WTC11 (cell line): ENCODE measurements around the gene PARD3B. TPM values are rescaled to one million over a fixed set of nuclear protein-coding genes. Genes with fewer than 3 reads are reported as not detected.

Experiments used
- ATAC-seq: fragments of 200-7000 bp; cut with Tn5 transposase; 2 replicates; pipeline ENCODE4 v1.10.0; 2021; ENCODE audit warnings: mild to moderate bottlenecking, moderate library complexity
- CTCF ChIA-PET: fragments of 300-600 bp; sonication (Branson Sonifier 250); formaldehyde crosslinking; loops from one replicate; lab custom pipeline; 2021; ENCODE audit warnings: antibody characterized with exemption; lab: Charles Lee
- POLR2A ChIA-PET: fragments of 350-600 bp; sonication (Branson Sonifier 250); formaldehyde crosslinking; loops from one replicate; lab custom pipeline; 2021; ENCODE audit warnings: antibody characterized with exemption; lab: Charles Lee
- DNase-seq: peaks from one replicate; pipeline ENCODE4 v3.0.0; 2021; ENCODE audit warnings: low spot score
- H3K27ac Mint-ChIP-seq: 2 replicates; pipeline ENCODE4 v1.8.0; 2021; ENCODE audit warnings: mixed read lengths
- H3K27me3 Mint-ChIP-seq: 2 replicates; pipeline ENCODE4 v1.8.0; 2021; ENCODE audit warnings: low read depth, mild to moderate bottlenecking, moderate library complexity, mixed read lengths
- H3K36me3 Mint-ChIP-seq: 2 replicates; pipeline ENCODE4 v1.8.0; 2021; ENCODE audit warnings: mixed read lengths
- H3K4me1 Mint-ChIP-seq: 2 replicates; pipeline ENCODE4 v1.8.0; 2022; ENCODE audit warnings: mixed read lengths
- H3K4me3 Mint-ChIP-seq: 2 replicates; pipeline ENCODE4 v1.8.0; 2021; ENCODE audit warnings: mild to moderate bottlenecking, moderate library complexity, mixed read lengths
- H3K9me3 Mint-ChIP-seq: 2 replicates; pipeline ENCODE4 v1.8.0; 2021; ENCODE audit warnings: mixed read lengths
- ATF1 ChIP-seq: sonication (generic); formaldehyde crosslinking; IDR thresholded peaks from 2 replicates; pipeline ENCODE4 v1.8.1; 2023; ENCODE audit warnings: mild to moderate bottlenecking, moderate library complexity, missing genetic modification reagents
- ATF3 ChIP-seq: sonication (generic); formaldehyde crosslinking; conservative IDR thresholded peaks from 2 replicates; pipeline ENCODE4 v1.8.1; 2022; ENCODE audit warnings: mild to moderate bottlenecking, missing genetic modification reagents
- CREB1 ChIP-seq: sonication (generic); formaldehyde crosslinking; IDR thresholded peaks from 2 replicates; pipeline ENCODE4 v1.8.0; 2023; ENCODE audit warnings: mild to moderate bottlenecking, missing genetic modification reagents
- ELF4 ChIP-seq: sonication (generic); formaldehyde crosslinking; IDR thresholded peaks from 2 replicates; pipeline ENCODE4 v1.8.1; 2022; ENCODE audit warnings: low read depth, mild to moderate bottlenecking, moderate library complexity, missing genetic modification reagents
- ERG ChIP-seq: fragments of 250-450 bp; sonication (Bioruptor Pico); IDR thresholded peaks from 2 replicates; pipeline ENCODE4 v1.8.0; 2021; ENCODE audit warnings: mild to moderate bottlenecking
- ESRRA ChIP-seq: sonication (generic); formaldehyde crosslinking; IDR thresholded peaks from 2 replicates; pipeline ENCODE4 v1.8.1; 2022; ENCODE audit warnings: mild to moderate bottlenecking, missing genetic modification reagents, borderline replicate concordance
- FOXK1 ChIP-seq: sonication (generic); formaldehyde crosslinking; IDR thresholded peaks from 2 replicates; pipeline ENCODE4 v1.8.0; 2022; ENCODE audit warnings: mild to moderate bottlenecking, moderate library complexity, missing genetic modification reagents
- FOXP4 ChIP-seq: sonication (generic); formaldehyde crosslinking; IDR thresholded peaks from 2 replicates; pipeline ENCODE4 v1.8.0; 2022; ENCODE audit warnings: mild to moderate bottlenecking, missing genetic modification reagents
- MLX ChIP-seq: sonication (generic); formaldehyde crosslinking; IDR thresholded peaks from 2 replicates; pipeline ENCODE4 v1.8.1; 2023; ENCODE audit warnings: mild to moderate bottlenecking, missing genetic modification reagents, moderate library complexity
- NR1H2 ChIP-seq: sonication (generic); formaldehyde crosslinking; IDR thresholded peaks from 2 replicates; pipeline ENCODE4 v1.9.0; 2021; ENCODE audit warnings: mild to moderate bottlenecking, moderate library complexity, missing genetic modification reagents
- NR2C2 ChIP-seq: sonication (generic); formaldehyde crosslinking; IDR thresholded peaks from 2 replicates; pipeline ENCODE4 v1.8.0; 2022; ENCODE audit warnings: mild to moderate bottlenecking, missing genetic modification reagents
- OVOL2 ChIP-seq: fragments of 250-450 bp; sonication (Bioruptor Pico); IDR thresholded peaks from 2 replicates; pipeline ENCODE4 v1.9.0; 2021; ENCODE audit warnings: mild to moderate bottlenecking, borderline replicate concordance
- PRDM15 ChIP-seq: sonication (generic); formaldehyde crosslinking; IDR thresholded peaks from 2 replicates; pipeline ENCODE4 v1.8.0; 2022; ENCODE audit warnings: missing genetic modification reagents
- PRRX2 ChIP-seq: fragments of 250-450 bp; sonication (Bioruptor Pico); IDR thresholded peaks from 2 replicates; pipeline ENCODE4 v1.8.0; 2021; ENCODE audit warnings: mild to moderate bottlenecking
- RORB ChIP-seq: fragments of 250-450 bp; sonication (Bioruptor Pico); IDR thresholded peaks from 2 replicates; pipeline ENCODE4 v1.9.0; 2021; ENCODE audit warnings: mild to moderate bottlenecking
- TEAD4 ChIP-seq: sonication (generic); formaldehyde crosslinking; IDR thresholded peaks from 2 replicates; pipeline ENCODE4 v1.8.0; 2022; ENCODE audit warnings: mild to moderate bottlenecking, missing genetic modification reagents
- USF2 ChIP-seq: sonication (generic); formaldehyde crosslinking; IDR thresholded peaks from 2 replicates; pipeline ENCODE4 v1.8.1; 2023; ENCODE audit warnings: mild to moderate bottlenecking, missing genetic modification reagents, moderate library complexity
- ZBTB21 ChIP-seq: sonication (generic); formaldehyde crosslinking; IDR thresholded peaks from 2 replicates; pipeline ENCODE4 v1.8.1; 2023; ENCODE audit warnings: mild to moderate bottlenecking, missing genetic modification reagents, borderline replicate concordance
- ZNF232 ChIP-seq: sonication (generic); formaldehyde crosslinking; IDR thresholded peaks from 2 replicates; pipeline ENCODE4 v1.8.0; 2022; ENCODE audit warnings: mild to moderate bottlenecking, missing genetic modification reagents
- total RNA-seq: library from RNA; stranded (reverse); gene quantifications from 3 replicates; pipeline ENCODE4 v1.2.3, GENCODE V29; 2021

Gene PARD3B
- total RNA-seq, 1 experiment from 2014 or later, result 5.6 TPM

- ATAC-seq, result no peak
- no peak overlapping the region for H3K27ac Mint-ChIP-seq
These were observed 1098.2 kb downstream of the PARD3B start for GRCh38 chr2:205643391-205643885.

GRCh38 chr2:205644018-205644417 lies 1098.7 kb downstream of the PARD3B start:
- Mint-ChIP-seq H3K4me3 (no peak overlapping the region), H3K27me3 (no peaks in the 10 kb centered on the region; the same call in 1 of the 2 replicates), H3K36me3 (peaks cover 7% of the 10 kb centered on the region; the same call in 1 of the 2 replicates), H3K4me1 (peaks cover 50% of the 10 kb centered on the region), H3K27ac (no peak overlapping the region), H3K9me3 (peaks cover 10% of the 10 kb centered on the region)
- ChIA-PET POLR2A (no interaction called here), CTCF (no interaction called here)
- DNase-seq (no peak), ATAC-seq (no peak)
- TF ChIP-seq NR2C2 (CRISPR knock-in tag), result no peak
- no peak for TF ChIP-seq USF2 (CRISPR knock-in tag)
- no peak for TF ChIP-seq ATF3 (CRISPR knock-in tag)
- no peak for TF ChIP-seq ESRRA
- TF ChIP-seq FOXK1, result no peak
- TF ChIP-seq ELF4 (CRISPR knock-in tag), result no peak
- no peak for TF ChIP-seq PRRX2 (CRISPR knock-in tag)

More at GRCh38 chr2:205643391-205643885, 1098.2 kb downstream of the PARD3B start:
- DNase-seq, result no peak
- POLR2A ChIA-PET, result interaction anchor here (0.7 kb wide), 1 partner anchor 1522 kb away, joined by 5 read pairs; no protein-coding TSS in a partner anchor
- peaks cover 7% of the 10 kb centered on the region; the same call in 1 of the 2 replicates for H3K36me3 Mint-ChIP-seq
- no peaks in the 10 kb centered on the region for H3K27me3 Mint-ChIP-seq
- H3K9me3 Mint-ChIP-seq, result peaks cover 10% of the 10 kb centered on the region
- H3K4me3 Mint-ChIP-seq, result no peak overlapping the region
- peaks cover 50% of the 10 kb centered on the region for H3K4me1 Mint-ChIP-seq
- CTCF ChIA-PET, result interaction anchor here (0.7 to 1.0 kb wide), 4 partner anchors 8 to 78 kb away, joined by 3 to 7 read pairs (median 4); no protein-coding TSS in a partner anchor
- TF ChIP-seq FOXP4 (CRISPR knock-in tag), result no peak
- no peak for TF ChIP-seq RORB (CRISPR knock-in tag)
- no peak for TF ChIP-seq NR2C2 (CRISPR knock-in tag)
- TF ChIP-seq ATF1 (CRISPR knock-in tag), result no peak
- TF ChIP-seq ZBTB21 (CRISPR knock-in tag), result no peak
- no peak for TF ChIP-seq TEAD4
- TF ChIP-seq CREB1 (CRISPR knock-in tag), result no peak
- no peak for TF ChIP-seq OVOL2
- TF ChIP-seq ZNF232, result no peak
- no peak for TF ChIP-seq NR1H2 (CRISPR knock-in tag)
- no peak for TF ChIP-seq PRDM15 (CRISPR knock-in tag)
- TF ChIP-seq MLX (CRISPR knock-in tag), result no peak
- TF ChIP-seq ERG, result no peak
